ENCODE results near the gene URB2. TPM values are rescaled to one million over a fixed set of nuclear protein-coding genes. Genes with fewer than 3 reads are reported as not detected.

URB2 gene
- total RNA-seq, 1 experiment from 2014 or later, result 53.2 TPM

GRCh38 chr1:229624521-229625070 is 1.5 kb upstream of the URB2 start:
- Mint-ChIP-seq H3K9me3 (no peaks in the 10 kb centered on the region), H3K36me3 (ENCODE audit: insufficient read depth in 1 of 3, low read depth in 3 of 3) (peaks cover 5 to 21% (median 13%) of the 10 kb centered on the region in 3 experiments; a peak in 6 of 7 replicates), H3K4me3 (peak overlapping the region; percentile 89 to 96), H3K27ac (peak overlapping the region in 1 of 3 experiments; percentile 3; a peak in 1 of 7 replicates), H3K27me3 (ENCODE audit: low read depth) (no peaks in the 10 kb centered on the region), H3K4me1 (peaks cover 28 to 38% of the 10 kb centered on the region in 2 experiments)
- no peak overlapping the region for H2BK12ac ChIP-seq (ENCODE audit: insufficient read length, low read depth, low read length)
- no CpG with 5 or more reads among the region's 9 CpGs for WGBS (ENCODE audit: extremely low coverage, insufficient read length, low lambda C conversion rate)
- H3K79me2 ChIP-seq (ENCODE audit: insufficient read depth, low read length), result peaks cover 36% of the 10 kb centered on the region
- no peaks in the 10 kb centered on the region for H3K79me1 ChIP-seq (ENCODE audit: insufficient read depth, low read depth, low read length, poor library complexity, severe bottlenecking)
- no peaks in the 10 kb centered on the region for H3K27me3 ChIP-seq (ENCODE audit: insufficient read depth, low read length)
- no peak overlapping the region for H2BK20ac ChIP-seq (ENCODE audit: low read depth, low read length, poor library complexity, severe bottlenecking)
- peaks cover 4% of the 10 kb centered on the region; the same call in 1 of the 2 replicates for H3K4me1 ChIP-seq (ENCODE audit: insufficient read depth, low read length)
- H3K23me2 ChIP-seq (ENCODE audit: insufficient read length, low read depth, low read length, poor library complexity, severe bottlenecking), result peaks cover 10% of the 10 kb centered on the region
- no peak overlapping the region for H4K5ac ChIP-seq (ENCODE audit: insufficient read length, low read depth, low read length)
- no peak overlapping the region for H3K27ac ChIP-seq (ENCODE audit: insufficient read length, low read depth, low read length)
- DNase-seq, result no peak
- no peak overlapping the region for H3K14ac ChIP-seq (ENCODE audit: insufficient read depth, low read length)
- H3K18ac ChIP-seq (ENCODE audit: insufficient read length, low read depth, low read length), result no peak overlapping the region
- H3K23ac ChIP-seq (ENCODE audit: insufficient read length, low read depth, low read length), result no peak overlapping the region
- no peak overlapping the region for H3K4ac ChIP-seq (ENCODE audit: low read depth, low read length)
- H3T11ph ChIP-seq (ENCODE audit: low read length), result no peak overlapping the region
- H2BK15ac ChIP-seq (ENCODE audit: low read depth, low read length), result no peak overlapping the region
- H3K56ac ChIP-seq (ENCODE audit: insufficient read length, low read depth, low read length), result no peak overlapping the region
- H2AFZ ChIP-seq (ENCODE audit: low read length), result no peak overlapping the region
- H4K20me1 ChIP-seq (ENCODE audit: control insufficient read depth, insufficient read depth, insufficient read length), result no peaks in the 10 kb centered on the region
- H2BK5ac ChIP-seq (ENCODE audit: insufficient read length, low read length), result no peak overlapping the region
- TF ChIP-seq CTCF (conservative IDR thresholded peaks at IDR 0.05), result no peak
- H3K4me2 ChIP-seq (ENCODE audit: insufficient read depth, insufficient read length, low read length), result peak overlapping the region; percentile 81
- no peak overlapping the region for H2BK120ac ChIP-seq (ENCODE audit: low read depth, low read length, poor library complexity, severe bottlenecking)
- H4K91ac ChIP-seq (ENCODE audit: insufficient read length, low read depth, low read length), result no peak overlapping the region
- no peak overlapping the region for H2AK5ac ChIP-seq (ENCODE audit: insufficient read length, low read length)
- no peak overlapping the region for H4K8ac ChIP-seq (replicated peaks; ENCODE audit: insufficient read length, low read depth, low read length)
- no peaks in the 10 kb centered on the region for H3K9me3 ChIP-seq (ENCODE audit: control insufficient read depth, low read depth, low read length)
- H3K9ac ChIP-seq (ENCODE audit: extremely low read depth, insufficient read length, low read length), result peak overlapping the region; percentile 9

Measured in H9 (cell line).